Anterior cingulate cortex (tissue), 58 donors: ENCODE data around the gene SBF1.
A peak's percentile ranks its signal among the peaks of the same experiment; 100 is the strongest.
"Not testable (repeated sequence)": the region's sequence is repeated elsewhere in the genome, so short reads cannot be mapped to it uniquely, and the experiment has no call there.

Source experiments
- DNase-seq, 58 donors: peaks; one replicate each; lab custom pipeline; 2025; lab: John Stamatoyannopoulos, UW

SBF1 gene

GRCh38 chr22:50408954-50409353, 65.9 kb downstream of the SBF1 start:
- DNase-seq, result not testable (repeated sequence)

DNA sequence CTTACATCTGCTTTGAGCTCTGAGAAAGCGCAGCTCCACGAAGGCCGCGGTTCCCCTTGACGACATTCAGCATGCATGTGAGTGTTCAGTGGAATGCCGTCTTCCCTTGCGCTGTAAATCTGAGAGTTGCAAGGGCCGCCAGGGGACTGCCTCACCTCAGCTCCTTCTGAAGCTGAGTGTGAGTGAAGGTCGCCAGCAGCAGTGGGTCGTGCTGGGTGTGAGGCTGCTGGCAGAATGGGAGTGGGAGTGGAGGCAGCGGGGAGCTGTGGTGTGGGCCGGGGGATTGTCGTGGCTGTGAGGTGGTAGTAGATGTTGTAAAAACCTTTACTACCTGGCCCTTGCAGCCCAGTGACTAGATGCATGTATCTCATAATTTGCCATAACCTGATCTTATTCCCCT, 66.5 kb downstream of the SBF1 start:
- DNase-seq, result no peak

- DNase-seq, result peak in 1 of 58 donors; percentile 12
Measured at GRCh38 chr22:50406416-50407170, 68.2 kb downstream of the SBF1 start.

GRCh38 chr22:50403701-50404101, 71.1 kb downstream of the SBF1 start:
- peak in 32 of 58 donors; percentile 13 to 60 (median 40) for DNase-seq

- no peak for DNase-seq
Measured at GRCh38 chr22:50401907-50402306, 72.9 kb downstream of the SBF1 start.

GRCh38 chr22:50400931-50401330, 73.9 kb downstream of the SBF1 start:
- DNase-seq, result no peak

DNA sequence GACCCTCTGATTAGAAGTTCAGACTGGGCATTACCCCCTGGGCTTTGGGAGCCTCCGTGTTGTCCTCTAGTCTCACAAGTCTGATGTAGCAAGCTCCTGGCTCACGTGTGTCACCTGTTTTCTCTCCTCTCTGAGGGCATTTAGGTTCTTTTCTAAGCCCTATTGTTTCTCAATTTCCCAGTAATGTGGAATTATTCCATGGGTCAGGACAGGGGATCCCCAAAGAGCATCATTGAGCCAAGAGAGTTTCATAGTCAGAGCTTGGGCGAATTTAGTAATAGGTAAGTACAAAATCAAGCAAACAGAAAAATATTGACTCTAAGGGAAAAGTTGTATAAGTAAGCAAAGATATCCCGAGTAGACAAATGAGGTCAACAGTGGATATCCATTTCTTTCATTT, 74.4 kb downstream of the SBF1 start:
- DNase-seq, result no peak

DNA sequence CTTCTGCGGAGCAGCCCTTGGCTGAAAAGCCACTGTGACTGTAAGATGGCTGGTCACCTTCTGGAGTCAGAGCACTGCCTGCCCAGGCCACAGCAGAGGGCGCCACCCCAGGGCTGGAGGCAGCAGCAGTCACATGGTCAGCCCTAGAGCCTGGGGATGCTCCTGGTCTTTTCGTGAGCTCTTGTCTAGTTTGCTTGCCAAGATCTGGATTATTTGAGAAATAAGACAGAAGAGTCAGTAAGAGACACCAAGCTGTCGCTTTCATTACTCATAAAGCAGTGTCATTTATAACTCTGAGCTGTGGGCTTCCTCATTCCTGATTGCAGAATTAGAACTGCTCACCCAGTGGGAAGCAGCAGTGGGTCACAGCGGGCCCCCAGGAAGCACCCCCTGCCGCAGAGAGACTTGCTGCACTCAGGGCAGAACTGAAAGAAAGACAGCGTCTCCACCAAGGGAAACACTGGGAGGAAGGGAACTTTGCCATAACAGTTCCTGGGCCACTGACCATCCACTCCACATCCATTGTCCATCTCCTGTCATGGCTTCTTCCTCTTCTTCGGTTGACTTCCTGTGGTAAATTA, 75.0 kb downstream of the SBF1 start:
- peak in 36 of 58 donors; percentile 23 to 77 (median 51) for DNase-seq

GRCh38 chr22:50398831-50399648, 75.8 kb downstream of the SBF1 start:
- peak in 1 of 58 donors; percentile 50 for DNase-seq

GRCh38 chr22:50397371-50398060, 77.3 kb downstream of the SBF1 start:
- DNase-seq, result not testable (repeated sequence)

DNA sequence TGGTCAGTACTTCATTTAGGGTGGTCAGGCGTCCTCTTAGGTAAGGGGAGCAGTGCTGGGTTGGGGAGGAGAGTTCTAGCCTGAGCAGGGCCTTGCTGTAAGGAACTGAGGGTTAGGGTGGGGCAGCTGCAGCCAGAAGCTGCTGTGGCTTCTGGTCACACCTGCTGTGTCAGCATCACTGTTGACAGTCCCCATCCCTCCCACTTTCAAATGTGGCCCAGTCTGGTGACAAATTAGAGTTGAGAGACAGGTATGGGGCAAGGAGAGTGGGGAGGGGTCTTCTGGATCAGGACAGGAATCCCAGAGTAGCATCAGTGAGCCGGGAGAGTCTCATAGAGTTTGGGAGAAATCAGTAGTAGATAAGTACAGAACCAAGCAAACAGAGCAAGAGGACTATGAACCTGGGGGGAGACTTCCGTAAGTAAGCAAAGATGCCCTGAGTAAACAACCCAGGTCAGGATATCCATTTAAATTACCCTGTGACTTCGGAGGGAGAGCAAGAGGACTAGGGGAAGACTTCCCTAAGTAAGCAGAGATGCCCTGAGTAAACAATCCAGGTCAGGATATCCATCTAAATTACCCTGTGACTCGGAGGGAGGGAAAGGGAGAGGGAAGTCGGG, 78.0 kb downstream of the SBF1 start:
- no peak for DNase-seq
